ENCODE measurements around the gene ZNF556.

The ZNF556 gene

DNA sequence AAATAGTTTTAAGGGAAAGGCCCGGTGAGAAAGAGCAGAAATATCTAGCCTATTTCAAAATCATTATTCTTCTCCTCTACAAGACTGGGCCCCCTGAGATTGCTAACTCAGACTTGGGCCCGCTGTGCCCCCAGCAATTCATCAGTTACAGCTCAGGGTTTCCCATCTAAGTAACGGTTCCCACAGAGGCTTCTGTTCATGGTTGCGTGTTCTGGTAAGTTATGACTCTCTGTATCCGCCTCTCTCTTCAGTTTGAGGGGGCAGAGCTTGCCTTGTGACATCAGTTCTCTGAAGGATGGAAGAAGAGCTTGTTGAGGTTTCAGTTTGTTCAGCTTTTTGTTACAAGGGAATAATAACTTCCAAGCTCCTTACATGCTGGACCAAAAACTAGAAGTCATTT, 45.2 kb downstream of the ZNF556 start:
- no peak for DNase-seq

DNA sequence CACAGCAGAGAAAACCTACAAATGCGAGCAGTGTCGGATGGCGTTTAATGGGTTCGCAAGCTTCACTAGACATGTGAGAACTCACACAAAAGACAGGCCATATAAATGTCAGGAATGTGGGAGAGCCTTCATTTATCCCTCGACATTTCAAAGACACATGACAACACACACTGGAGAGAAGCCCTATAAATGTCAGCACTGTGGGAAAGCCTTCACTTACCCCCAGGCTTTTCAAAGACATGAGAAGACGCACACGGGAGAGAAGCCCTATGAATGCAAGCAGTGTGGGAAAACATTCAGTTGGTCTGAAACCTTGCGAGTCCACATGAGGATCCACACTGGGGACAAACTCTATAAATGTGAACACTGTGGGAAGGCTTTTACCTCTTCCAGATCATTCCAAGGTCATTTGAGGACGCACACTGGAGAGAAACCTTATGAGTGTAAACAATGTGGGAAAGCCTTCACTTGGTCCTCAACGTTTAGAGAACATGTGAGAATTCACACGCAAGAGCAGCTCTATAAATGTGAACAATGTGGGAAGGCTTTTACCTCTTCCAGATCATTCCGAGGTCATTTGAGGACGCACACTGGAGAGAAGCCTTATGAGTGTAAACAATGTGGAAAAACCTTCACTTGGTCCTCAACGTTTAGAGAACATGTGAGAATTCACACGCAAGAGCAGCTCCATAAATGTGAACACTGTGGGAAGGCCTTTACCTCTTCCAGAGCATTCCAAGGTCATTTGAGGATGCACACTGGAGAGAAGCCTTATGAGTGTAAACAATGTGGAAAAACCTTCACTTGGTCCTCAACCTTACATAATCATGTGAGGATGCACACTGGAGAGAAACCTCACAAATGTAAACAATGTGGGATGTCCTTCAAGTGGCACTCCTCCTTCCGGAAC, 50.4 kb downstream of the ZNF556 start:
- no peak for DNase-seq

DNA sequence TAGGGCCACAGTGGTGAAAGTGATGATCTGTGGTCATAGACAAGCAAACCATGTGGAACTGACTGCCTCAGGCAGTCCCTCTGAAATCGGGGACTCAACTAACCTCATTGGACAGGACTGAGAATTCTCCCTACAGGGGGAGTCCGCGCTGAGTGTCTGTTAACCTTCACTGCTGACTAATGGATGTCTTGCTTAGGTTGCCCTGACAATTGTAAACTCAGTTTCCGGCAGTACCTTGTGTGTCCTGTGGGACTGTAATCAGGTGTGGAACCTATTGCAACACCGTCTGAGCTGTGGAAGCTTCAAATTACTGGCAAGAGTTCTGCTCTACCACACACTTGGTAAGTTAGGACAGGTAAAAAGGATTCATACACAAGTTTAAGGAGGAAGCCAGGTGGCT, 55.9 kb downstream of the ZNF556 start:
- DNase-seq, result no peak

DNA sequence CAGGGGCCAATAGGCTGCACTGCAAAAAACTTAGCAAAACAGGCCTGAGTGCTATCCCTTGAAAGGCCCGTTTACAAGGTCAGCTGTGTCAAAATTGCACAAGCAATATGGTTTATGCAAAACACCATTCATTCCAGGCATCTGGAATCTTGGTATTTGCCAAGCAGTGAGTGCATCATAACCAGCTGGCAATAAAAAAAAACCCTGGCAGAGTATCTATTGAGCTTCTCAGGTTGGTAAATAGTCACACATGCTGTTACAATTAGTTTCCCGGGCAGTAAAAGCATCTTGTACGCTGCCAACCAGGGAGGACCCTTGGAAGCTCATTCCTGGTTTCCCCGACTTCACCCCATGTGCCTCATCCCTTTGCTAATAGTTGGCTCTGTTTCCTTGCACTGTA, 56.4 kb downstream of the ZNF556 start:
- DNase-seq, result no peak

DNA sequence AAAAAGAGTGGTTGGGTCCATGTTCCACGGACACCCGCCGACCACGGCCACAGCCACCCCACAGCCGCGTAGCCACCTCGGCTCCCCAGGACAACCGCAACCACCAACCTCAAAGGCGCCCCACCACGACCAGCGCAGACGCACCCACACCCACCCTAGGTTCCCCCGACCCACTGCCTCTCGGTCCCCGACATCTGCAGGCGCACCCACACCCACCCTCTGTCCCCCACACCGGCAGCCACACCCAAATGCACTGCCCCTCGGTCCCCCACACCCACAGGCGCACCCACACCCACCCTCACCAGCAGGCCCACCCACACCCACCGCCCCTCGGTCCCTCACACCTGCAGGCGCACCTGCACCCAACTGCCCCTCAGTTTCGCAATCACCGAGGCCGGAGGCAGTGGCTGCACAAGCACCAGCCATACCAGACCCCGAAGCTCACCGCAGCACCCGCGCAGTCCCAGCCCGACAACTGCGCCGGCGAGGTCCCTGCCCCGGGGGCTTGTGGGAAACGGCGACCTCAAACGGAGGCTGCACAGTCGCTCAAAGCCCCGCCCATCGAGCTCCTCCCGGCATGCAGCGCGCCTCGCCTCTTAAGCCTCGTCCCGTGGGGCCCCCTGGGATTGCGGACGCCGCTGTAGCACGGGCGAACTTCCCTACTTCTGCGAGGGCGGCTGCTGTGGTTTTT, 59.4 kb downstream of the ZNF556 start:
- DNase-seq, result no peak

DNA sequence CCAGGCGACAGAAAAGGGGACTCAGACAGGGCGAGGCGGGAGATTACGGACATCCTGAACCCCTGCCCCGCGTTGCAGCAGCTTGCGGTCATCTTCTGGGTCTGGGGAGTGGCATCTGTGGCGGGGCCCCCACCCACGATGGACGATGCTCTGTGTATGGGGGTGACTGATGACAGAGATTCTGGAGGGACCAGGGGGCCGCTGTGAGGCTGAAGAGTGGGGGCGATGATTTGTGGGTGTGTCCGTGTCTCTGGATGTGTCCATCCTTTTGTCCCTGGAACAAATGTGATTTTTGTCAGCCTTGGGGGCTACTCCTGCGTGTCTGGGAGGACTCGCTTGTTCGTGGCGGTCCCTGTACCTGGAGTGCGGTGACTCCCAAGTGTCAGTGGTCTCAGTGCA, 59.9 kb downstream of the ZNF556 start:
- DNase-seq, result no peak

All from hematopoietic multipotent progenitor cell treated with erythropoietin and hydrocortisone succinate and interleukin-3 and kit ligand, for 4 days (in vitro differentiated cells).